Stimulated activated CD8-positive, alpha-beta memory T cell treated with anti-CD3 and anti-CD28 coated beads, Interleukin-7, amount 100 ng/mL, for 24 hours (primary cell): Measurements from ENCODE around the gene DMBX1.

ENCODE experiments used
- DNase-seq: peaks from one replicate; pipeline ENCODE4 v3.0.0-alpha.2; 2020; ENCODE audit warnings: low read depth

Gene DMBX1

DNA sequence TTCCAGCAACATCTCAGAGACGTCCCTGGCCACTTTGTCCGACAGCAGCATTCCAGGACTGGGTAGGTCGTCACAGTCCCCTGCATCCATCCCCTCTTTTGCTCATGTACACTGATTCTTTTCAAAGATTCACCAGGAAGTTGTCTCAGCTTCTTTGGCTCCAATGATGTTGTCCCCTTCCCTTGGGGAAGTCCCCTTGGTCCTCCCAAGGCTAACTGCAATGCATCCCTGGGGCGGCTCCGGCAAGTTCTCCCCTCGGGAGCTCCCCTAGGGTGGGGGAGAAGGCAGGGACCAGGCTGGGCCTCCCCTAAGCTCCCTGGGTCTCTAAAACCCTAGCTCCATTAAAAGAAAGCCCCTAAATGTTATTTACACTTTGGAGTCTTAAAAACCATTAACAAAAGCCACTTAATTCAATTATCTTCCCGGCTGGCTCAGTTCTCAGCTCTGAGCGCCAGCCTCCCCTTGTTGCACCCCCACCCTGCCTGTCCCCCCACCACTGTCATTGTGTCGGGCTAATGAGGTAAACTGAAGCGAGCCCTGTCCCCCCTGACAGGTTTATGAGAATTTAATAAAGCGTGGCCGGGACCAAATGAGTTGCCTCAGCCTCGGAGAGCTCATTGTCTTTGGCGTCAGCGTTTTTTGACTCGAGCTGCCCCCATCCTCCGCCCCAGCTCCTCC, 36.5 kb downstream of the DMBX1 start:
- no peak for DNase-seq

- no peak for DNase-seq
Observed at GRCh38 chr1:46526691-46527291, 37.2 kb downstream of the DMBX1 start.

- DNase-seq, result peak; percentile 62
Observed at GRCh38 chr1:46527474-46528296, 38.0 kb downstream of the DMBX1 start.

- no peak for DNase-seq
Observed at GRCh38 chr1:46528297-46528955, 38.8 kb downstream of the DMBX1 start.

GRCh38 chr1:46529031-46529630, 39.5 kb downstream of the DMBX1 start:
- DNase-seq, result no peak

DNA sequence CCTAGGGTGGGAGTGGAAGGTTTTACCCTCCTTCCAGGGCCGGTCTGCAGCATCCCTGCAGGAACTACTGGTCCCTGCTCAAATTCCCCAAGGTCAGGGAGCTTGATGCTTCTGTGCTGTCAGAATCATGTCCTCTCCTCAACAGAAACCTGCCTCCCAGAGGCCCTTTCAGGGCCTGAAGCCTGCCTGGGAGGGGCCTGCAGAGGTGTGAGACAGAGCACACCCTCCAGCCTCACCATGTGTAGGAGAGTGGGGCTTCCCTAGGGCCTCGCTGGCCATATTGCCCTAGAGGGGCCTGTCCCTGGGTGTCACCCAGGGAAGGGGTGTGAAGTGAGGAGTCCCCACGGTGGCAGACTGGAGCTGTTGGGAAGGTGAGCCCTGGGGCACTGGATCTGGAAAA, 40.7 kb downstream of the DMBX1 start:
- no peak for DNase-seq

- no peak for DNase-seq
Observed at GRCh38 chr1:46530791-46531409, 41.3 kb downstream of the DMBX1 start.

GRCh38 chr1:46532095-46532494, 42.5 kb downstream of the DMBX1 start:
- DNase-seq, result no peak

DNA sequence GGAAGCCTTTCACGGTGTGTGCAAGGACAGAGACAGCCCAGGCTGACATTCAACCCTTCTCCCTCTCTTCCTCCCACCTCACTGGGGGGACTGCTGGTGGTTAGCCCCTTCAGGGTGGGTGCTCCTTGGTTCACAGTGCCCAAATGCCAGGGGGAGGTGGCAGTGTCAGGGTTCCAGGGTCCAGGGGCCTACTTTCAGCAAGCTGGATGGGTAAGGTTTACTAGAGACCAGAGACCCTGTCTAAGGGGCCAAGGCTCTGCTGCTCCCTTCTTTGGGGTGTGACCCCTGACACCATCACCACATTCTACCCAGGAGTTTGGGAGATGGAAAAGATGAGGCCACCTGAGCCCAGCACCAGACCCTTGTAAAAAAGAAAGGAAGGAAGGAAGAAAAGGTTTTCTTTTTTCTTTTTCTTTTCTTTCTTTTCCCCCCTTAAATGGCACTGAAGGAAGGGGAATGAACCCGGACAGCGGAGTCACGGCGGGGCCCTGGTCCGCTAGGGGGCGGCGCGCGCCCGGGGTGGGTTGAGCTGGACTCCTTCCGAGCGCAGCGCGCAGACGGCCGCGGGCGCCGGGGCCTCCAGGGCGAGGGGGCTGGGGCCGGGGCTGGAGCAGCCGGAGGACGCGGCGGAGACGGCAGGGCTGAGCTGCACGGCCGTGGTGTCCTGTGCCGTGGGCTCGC, 43.0 kb downstream of the DMBX1 start:
- peak; percentile 55 for DNase-seq

GRCh38 chr1:46533179-46533864, 43.7 kb downstream of the DMBX1 start:
- DNase-seq, result no peak

GRCh38 chr1:46535063-46535462, 45.4 kb downstream of the DMBX1 start:
- no peak for DNase-seq

DNA sequence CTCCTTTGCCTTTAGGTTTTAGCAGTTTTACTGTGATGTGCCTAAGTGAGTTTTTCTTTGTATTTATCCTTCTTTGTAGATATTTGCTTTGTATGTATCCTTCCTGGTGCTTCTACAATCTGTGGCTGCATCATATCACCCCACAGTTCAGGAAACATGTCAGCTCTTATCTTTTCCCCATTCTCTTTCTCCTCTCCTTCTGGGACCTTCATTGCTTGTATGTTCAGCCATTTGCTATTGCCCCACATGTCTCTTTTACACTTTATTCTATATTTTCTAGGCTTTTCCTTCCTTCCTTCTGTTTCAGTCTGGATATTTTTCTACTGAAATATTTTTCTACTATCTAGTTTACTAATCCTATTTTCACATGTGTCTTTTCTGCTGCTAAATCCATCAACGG, 46.9 kb downstream of the DMBX1 start:
- no peak for DNase-seq

- no peak for DNase-seq
Observed at GRCh38 chr1:46537651-46538050, 48.0 kb downstream of the DMBX1 start.

DNA sequence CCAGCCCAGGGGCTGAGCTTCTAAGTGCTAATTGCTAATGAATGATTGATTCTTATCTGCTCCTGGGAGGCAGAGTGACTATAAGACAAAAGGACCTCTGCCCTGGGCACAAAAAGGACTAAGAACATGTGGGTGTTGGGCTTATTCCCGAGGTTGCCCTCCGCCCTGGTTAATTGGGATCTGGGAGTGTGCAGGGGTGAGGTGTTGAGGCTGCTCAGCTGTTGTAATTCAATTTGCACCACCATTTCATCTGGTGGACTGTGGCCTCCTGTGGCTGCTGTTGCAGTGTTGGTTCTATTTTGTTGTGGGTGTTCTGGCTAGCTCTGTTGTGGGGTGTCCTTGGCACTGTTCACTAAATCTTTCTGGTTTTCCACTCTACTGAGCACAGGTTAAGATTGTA, 48.5 kb downstream of the DMBX1 start:
- DNase-seq, result no peak
